Endometrium (tissue), 2 donors: ENCODE measurements around the gene TMEM244.
"Not testable (repeated sequence)": the region's sequence is repeated elsewhere in the genome, so short reads cannot be mapped to it uniquely, and the experiment has no call there.

Experiments used
- FAIRE-seq: peaks from 2 replicates; lab custom pipeline; 2012; peaks lifted over from hg19 to GRCh38; lab: Jason Lieb, UNC
- donor health status: control.
- donor health status: control.

Gene TMEM244

DNA sequence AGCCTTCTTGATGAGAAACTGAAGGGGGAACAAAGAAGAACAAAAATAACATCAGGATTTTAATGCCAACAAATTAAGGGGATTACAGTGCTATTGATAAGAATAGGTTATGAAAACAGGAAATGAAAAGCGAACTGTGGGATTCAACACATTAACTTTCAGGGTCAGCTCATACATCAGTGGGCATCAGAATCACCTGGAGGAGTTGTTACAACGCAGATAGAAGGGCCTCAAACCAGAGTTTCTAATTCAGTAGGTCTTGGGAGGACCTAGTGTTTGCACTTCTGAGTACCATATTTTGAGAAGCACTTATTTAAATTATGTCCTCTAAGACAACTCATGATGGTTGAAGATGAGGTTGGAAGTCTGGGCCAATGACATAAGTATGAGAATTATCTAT, 5.6 kb upstream of the TMEM244 start:
- FAIRE-seq: no peak

DNA sequence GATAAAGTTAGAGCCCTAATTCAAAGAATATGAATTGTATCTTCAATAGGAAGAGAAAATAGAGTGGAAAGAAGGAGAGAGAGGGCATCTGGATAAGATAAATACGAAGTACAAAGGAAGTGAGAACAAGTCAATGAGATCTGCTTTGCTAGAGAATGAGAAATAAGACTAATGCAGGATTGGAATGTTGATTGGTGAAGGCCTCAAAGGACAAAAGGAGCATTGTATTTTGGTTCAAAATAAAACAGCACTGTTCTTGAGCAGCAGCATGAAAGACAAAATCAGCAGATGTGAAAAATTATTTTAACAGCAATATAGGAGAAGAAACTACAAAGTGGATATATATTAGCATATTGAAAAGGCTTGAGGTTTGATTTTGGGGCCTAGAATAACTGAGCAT, 5.1 kb upstream of the TMEM244 start:
- no peak for FAIRE-seq

DNA sequence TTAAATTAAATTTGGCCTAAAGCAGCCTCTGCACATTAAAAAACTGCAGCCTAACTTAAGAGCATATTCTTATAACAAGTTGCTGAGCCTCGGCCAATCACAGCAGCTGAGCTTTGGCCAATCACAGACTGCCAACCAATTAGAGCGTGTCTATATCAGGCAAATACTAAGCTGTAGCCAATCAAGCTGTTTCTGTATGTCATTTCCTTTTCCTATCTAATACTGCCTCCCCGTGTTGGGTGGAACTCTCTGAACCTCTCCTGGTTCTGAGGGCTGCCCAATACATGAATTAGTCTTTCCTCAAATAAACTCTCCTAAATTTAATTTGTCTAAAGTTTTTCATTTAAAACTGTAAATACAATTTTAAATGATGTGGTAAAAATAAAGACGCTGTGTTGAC, 3.9 kb upstream of the TMEM244 start:
- no peak for FAIRE-seq

DNA sequence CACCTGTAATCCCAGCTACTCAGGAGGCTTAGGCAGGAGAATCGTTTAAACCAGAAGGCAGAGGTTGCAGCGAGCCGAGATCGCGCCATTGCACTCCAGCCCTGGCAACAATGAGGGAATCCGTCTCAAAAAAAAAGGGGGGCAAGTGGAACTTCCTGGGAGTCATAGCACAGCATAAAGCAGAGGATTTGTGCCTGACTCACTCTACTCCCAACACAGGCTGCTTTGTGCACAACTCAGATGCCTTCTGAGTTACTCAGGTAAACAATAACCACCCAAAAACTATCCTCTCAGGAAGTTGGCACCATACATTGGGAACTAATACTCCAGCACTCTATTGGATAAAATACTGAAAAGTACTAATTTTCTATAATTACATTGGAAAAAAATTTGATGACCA, 2.5 kb upstream of the TMEM244 start:
- no peak for FAIRE-seq

DNA sequence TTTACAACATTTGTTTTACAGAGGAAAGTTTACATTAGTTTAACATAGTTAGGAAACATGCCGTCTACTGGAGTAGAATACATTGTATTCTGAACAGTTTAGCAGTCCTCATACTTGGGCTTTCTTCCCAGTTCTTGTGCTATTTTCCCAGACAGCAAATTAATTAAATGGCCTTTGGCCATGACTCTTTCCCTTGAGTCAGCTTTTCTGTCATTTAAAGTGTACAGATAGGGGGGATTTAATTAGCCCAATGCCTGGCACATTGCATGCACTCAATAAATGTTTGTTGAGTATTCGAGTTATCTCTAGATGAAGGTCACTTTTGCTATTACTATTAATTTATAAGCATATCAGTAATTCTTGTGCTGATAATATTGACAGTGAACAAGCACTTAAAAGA, 1.6 kb downstream of the TMEM244 start:
- FAIRE-seq: no peak

DNA sequence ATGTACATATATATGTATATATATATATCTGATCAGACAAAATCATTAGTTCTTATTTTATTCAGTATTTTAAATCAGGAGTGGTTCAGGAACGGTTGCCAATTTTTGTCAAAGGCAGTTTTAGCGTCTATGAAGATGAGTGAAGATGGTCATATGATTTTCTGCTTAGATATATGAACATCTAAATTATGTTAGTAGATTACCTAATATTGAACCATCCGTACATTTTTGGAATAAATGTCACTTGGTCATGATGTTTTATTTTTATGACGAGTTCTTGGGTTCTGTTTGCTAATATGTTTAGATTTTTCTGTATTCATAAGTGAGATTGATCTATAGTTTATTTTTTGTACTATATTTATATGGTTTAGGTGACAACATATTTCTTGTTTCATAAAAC, 3.3 kb downstream of the TMEM244 start:
- FAIRE-seq: no peak

DNA sequence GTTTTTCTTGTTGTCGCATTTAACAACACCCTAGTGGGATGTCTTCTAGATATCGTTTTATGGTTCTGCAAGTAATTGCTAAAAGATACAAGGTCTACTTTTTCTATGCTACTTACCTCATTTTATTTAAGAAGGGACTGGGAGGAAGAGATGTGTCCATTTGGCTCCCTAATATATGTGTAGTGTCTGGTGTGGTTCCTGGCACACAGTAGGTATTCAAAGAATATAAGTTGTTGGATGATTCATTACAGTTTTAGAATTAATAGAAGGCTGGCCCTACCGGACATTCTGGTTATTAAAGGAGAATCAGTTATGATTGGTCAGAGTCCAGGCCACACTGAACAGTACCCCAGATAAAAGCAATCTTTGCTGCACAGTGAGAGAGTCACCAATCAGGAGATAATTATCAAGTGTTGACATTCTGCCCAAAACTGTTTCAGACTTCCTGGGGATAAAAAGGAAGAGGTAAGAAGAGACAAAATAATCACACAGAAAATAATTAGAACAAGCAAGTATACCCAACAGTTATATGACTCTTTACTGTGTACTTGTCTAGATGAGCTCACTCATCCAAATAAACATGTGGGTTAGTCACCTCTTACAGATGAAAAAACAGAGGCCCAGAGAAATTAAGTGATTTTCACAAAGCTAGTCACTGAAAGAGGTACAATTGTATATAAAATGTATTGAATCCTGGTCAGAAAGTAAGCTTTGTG, 7.0 kb downstream of the TMEM244 start:
- FAIRE-seq: no peak

DNA sequence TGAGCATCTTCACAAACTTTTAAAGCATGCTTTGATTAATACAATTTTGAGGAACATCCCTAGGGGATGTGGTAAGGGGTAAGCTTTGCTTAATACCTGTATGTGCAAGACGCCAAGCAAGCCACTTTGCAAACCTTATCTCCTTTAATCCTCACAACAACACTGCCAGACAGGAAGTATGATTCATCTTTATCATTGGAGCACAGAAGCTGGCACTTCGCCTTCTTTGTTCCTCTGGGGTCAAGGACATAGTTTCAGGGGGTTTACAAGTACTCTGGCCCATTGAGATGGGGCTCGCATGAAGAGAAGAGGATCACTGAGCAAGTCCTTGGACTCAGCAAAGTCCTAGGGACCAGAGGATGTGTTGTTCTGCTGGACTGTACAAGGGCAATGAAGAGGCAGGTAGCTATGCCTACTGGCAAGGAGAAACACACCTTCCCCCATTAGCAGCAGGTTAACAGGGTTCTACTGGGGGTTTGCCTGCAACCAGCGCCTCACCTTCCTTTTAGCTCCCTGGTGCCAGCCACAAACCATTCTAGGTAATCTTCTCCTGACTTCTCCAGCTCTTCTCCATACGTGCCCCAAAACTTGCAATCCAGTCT, 8.8 kb downstream of the TMEM244 start:
- FAIRE-seq: no peak

DNA sequence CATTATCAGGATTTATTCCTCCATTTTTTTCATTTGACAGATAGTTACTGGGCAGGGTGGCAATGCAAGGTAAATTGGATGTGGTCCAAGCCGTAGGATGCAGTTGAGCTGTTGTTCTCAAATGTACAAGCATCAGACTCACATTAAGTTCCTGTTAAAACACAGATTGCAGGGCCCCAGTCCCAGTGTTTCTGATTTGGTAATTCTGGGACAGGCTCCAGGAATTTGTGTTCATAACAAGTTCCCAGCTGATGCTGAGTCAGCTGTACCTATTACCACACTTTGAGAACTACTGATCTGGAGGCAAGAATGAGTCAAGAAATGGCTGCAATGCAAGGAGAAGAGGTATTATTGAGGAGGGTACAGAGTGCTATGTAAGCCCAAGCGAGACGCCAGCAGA, 11.7 kb downstream of the TMEM244 start:
- no peak for FAIRE-seq

DNA sequence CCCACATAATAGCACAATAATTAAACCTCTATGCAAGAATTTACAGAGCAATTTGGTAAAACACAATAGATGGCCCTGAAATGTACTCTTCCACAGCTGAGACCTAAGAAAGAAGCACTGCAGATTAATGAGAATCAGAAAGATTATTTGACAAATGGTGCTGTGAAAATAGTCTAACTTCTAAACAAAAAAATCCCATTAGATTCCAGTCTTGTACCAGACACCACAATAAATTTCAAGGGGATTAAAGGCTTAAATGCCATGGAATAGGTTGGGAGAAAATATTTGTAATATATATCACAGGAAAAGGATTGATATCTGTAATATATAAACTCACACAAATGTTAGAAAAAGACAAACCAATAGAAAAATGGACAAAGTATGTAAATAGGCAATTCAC, 14.4 kb downstream of the TMEM244 start:
- FAIRE-seq: no peak

DNA sequence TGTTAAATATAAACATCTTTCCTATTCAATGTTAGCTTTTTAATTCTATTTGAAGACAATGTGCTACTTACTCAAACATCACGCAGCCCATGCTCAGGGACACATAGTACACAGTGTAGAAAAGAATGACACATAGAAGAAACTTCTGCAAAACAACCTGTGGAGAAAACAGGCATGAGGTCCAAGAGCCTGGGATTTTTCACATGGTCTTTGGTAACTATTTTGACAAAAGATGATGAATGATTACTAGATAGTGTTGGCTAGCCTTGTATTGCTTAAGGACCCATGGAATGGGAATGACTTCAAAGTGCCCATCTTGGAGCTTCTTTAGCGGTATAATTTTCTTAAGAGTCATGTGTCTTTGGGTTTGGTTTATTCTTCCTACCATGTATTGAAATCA, 15.4 kb downstream of the TMEM244 start:
- no peak for FAIRE-seq

DNA sequence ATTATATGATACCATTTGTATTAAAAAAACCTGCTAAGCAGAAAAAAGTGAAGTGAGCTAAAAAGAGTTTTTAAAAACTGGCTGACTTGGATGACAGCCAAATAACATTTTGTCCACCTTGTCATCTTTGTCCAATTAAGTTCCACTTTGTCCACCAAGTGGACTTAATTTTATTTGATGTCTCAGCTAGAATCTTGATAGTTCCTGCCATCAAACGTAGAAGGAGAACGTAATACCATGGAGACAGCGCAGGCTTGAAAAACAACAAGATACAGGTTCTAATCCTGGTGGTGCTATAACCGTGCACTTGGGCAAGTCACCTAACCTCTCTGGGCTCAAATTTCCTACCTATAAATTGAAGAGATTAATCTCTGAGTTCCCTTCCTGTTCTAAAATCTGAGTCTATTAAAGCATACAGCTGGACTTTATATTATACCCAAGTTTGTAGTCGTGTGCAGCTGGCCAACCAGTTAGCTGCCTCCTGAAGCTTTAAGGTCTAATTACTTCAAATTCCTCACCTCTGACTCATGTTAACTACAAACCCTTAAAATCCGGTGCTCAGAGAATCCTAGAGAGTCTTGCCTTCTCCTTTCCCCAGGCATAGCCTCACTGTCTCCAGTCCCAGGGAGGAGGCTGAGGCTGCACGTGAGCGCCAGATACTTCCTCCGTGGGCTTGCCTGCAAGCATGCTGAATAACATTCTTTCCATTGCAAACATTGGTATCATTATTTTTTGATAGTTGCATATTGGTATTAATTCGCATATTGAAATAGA, 16.8 kb downstream of the TMEM244 start:
- no peak for FAIRE-seq

DNA sequence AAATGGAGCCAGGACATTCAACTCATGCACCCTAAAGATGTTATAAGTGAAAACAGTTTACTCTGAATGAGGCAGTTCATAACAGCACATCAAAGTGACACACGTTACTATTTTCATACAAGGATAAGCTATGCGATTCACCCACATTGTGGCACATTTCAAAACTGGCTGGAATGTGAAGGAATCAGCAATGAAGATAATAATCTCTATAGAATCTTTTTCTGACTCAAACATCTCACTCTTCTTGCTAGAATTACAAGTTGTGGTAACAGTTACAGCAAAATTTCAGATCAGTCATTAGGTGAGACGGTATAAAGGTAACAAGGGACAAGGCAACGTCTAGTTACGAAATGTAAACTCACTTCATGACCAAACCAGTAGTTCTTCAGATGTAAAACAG, 17.5 kb downstream of the TMEM244 start:
- FAIRE-seq: no peak

DNA sequence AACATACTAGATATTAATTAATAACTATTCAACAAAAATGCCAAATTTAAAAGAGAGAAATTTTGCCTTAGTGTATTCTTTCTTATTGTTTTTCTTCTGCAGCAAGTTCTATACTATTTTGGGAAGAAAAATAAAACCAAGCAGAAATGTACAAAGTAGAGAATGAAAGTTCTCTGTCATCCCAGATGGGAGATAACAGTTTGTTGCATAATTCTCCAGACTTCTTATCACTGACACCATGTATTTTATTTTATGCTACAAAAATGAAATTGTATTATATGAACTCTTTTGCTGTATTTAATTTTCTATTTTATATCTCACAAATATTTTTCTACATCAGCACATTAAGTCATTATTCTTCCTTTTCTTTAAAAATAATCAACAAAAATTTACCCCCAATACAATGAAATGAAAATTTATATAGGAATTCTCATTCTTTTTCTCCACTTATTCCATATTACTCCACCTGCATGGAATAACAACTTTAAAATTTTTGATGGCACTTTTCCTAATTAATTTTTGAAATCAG, 18.2 kb downstream of the TMEM244 start:
- FAIRE-seq: no peak

DNA sequence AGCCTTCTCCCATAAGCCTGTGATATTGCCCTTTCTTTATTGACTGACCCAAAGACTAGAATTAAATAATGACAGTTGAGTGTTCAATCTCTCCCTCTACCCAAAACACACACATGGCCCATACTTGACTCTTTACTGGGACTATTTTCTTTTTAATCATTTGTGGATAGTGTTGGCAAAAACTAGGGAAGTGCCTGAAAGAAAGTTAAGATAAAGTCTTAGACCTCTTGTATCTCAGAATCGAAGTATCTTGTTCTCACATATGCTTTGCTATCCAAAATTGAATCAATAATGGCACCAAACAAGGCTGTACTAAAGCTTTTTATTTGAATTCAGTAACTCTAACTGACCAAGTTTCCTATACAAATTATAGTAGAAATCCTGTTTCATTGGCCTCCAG, 19.0 kb downstream of the TMEM244 start:
- no peak for FAIRE-seq

DNA sequence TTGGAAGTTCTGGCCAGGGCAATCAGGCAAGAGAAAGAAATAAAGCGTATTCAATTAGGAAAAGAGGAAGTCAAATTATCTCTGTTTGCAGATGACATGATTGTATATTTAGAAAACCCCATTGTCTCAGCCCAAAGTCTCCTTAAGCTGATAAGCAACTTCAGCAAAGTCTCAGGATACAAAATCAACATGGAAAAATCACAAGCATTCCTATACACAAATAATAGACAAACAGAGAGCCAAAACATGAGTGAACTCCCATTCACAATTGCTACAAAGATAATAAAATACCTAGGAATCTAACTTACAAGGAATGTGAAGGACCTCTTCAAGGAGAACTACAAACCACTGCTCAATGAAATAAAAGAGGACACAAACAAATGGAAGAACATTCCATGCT, 21.6 kb downstream of the TMEM244 start:
- not testable (repeated sequence) for FAIRE-seq

DNA sequence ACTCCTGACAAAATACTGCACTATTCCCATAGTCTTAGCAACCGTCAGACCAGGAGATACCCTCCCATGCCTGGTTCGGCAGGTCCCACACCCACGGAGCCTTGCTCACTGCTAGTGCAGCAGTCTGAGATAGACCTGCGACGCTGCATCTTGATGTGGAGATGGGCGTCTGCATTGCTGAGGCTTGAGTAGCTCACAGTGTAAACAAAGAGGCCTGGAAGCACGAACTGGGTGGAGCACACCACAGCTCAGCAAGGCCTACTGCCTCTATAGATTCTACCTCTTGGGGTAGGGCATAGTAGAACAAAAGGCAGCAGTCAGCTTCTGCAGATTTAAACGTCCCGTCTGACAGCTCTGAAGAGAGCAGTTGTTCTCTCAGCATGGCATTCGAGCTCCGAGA, 25.4 kb downstream of the TMEM244 start:
- FAIRE-seq: no peak

DNA sequence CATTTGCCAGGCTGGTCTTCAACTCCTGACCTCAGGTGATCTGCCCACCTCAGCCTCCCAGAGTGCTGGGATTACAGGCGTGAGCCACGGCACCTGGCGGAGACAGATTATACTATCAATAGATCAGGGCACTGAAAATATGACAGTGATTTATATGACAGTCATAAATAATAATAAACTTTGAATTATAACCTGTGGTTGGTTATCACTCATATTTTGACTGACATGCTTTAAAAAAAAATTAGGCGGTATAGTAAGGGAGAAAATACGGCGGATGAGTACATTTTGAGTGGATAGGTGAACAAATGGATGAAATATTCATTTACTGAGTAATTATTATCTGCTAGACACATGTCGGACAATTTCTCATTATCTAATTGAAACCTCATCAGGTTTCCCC, 28.8 kb downstream of the TMEM244 start:
- no peak for FAIRE-seq

DNA sequence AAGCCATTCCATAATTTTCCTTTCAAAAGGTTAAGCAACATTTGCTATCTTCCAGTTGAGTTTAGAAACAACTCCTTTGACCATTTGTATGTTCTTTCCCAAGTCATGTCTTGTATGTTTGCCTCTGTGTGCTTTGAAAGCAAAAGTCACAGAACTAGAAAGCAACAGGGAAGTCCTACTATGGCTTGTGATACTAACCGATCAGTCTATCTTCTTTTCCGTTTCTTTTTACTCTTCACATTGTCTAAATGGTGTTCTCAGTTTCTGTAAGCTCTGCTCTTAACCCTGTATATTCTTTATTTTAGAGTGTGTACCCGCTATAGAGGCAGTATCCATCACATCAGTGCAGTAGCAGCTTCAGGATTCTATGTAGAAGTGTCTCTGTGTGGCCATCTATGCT, 32.9 kb downstream of the TMEM244 start:
- no peak for FAIRE-seq

DNA sequence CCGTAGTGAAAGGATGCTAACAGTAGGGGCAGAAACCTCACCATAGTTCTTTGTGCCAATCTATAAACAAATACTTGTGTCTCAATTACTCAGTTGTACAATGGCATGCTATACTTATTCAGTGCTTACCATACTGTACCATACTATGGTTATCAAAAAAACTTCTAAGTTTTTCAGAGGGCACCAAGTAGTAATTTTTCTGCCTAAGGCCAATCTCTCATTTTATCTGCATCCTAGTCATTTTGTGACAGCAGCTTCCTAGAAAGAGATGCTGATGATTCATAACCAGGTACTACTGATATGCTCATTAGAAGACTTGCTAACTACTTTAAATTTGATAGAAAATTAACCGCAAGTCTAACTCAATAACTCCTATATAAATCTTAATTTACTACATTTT, 42.9 kb downstream of the TMEM244 start:
- FAIRE-seq: no peak

DNA sequence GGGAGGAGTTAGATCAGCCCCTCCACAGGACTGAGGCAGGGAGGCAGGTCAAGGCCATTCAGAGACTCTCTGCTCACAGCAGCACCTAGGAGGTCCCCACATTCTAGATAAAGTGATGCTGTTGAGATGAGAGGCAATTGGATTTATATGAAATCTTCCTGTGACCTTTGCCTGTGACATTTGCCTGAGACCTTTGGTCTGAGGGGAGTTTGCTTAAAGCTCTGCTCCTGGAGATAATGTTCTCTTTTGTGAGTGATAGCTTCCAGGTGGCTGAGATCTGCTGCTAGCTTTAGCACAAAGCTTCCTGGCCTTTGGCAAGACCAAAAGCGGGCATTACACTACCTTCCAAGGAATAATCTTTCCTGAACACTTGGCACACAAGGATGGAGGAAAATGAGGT, 43.3 kb downstream of the TMEM244 start:
- FAIRE-seq: no peak

DNA sequence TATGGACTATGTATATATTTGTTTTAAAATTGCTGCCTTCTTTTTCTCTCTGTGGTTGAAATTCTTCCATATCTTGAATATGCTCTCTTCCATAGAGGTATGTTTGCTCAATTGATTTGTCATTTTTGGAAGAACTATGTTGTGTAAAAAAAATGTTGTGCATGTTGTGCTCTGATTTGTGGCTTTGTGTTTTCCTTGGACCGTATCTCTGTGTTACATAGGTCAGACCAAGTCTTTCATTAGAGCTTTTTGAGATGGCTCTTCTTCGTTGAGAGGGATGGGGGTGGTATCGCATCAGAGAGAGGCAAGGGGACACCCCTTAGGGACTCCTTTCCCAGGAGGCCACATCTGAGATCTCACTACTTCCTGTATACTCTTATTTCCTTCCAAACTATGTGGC, 43.8 kb downstream of the TMEM244 start:
- no peak for FAIRE-seq

DNA sequence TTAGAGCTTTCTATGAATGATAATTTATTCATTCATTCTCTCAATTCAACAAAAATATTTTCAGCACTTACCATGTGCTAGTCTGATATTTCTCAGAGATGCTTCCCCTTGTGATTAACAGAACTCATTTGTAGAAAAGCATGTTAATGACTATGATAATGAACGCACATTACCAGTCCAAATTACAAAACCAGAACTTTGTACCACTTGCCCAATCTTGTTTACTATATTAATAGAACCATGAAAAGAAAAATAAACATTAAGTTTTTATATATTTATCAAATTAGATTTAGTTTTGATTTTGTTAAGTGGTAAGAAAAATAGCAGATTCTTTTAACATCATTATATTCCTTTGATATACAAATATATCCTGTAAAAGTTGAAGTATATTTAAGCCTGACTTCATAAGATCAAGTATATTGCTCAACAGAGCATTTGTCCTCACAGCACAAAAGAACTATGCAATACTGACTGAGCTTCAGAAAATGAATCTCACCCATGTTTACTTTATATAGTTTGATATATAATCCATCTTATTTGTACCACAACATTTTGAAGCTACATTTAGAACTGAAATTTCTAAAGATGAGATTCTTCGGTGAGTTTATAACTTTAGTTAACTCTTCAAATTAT, 48.9 kb downstream of the TMEM244 start:
- no peak for FAIRE-seq
